ENCODE data around the gene SLC9A9. TPM values are rescaled to one million over a fixed set of nuclear protein-coding genes. Genes with fewer than 3 reads are reported as not detected.

SLC9A9 gene
- total and polyA plus RNA-seq, 4 donors, result 3.3 to 15.0 (median 6.1) TPM

DNA sequence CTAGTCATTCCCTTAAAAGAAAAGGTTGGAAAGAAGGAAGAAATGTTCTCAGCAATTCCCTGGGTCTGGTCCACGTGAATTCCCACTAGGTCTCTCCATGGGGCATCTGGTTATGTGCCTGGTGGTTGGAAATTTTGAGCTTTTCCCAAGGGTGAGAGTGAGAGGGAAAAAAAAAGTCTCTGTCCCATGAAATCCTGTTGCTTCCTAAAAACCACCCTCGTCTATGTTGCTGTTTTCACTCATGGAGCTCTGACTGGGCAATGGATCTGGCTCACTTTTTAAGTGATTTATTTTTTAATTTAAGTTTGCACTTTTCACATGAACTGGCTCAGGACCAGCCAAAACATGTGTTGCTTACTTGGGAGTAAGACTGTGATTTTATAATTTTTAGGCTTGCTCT is 538.6 kb downstream of the SLC9A9 start (continued):
- no peak for TF ChIP-seq REST (IDR thresholded peaks at IDR 0.05)
- TF ChIP-seq HNF4G (IDR thresholded peaks at IDR 0.05), result no peak
- TF ChIP-seq FOXA1 (IDR thresholded peaks at IDR 0.05), result no peak
- no peak for TF ChIP-seq RXRA (IDR thresholded peaks at IDR 0.05)
- no peak for TF ChIP-seq ATF3 (IDR thresholded peaks at IDR 0.05)

DNA sequence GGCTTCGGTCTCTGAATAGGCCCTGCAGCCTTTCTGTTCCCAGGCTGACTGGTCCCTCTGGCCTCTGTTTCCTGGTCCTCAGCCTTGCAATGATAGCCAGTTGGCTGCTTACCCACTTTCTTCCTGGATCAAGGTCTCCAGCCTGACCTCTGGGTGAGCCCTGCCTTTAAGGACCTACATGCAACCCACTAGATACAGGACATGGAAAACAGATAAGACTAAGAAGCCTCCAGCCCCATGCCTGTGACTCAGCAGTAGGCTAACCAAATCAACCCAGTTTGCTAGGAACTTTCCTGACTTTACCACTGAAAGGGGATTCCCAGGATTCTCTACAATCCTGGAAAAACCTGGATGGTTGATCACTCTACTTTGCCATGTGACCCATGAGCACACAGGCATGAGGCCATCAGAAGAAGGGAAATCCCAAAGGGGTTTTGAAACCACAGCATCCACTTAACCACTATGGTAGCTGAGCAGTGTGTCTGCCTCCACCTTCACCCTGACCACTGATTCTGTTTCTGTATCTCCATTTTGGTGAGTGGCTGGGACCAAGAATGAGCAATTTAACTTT is 540.6 kb downstream of the SLC9A9 start:
- Histone ChIP-seq H3K9ac (ENCODE audit: low read depth in 1 of 2, low read length in 2 of 2) (no peak overlapping the region), H3K4me3 (ENCODE audit: low read depth in 1 of 3, low read length in 3 of 3) (no peak overlapping the region), H3K27me3 (ENCODE audit: control insufficient read depth in 4 of 4, insufficient read depth in 4 of 4, low read length in 3 of 4) (no peaks in the 10 kb centered on the region), H3K9me3 (ENCODE audit: control insufficient read depth in 4 of 4, low read length in 3 of 4) (no peaks in the 10 kb centered on the region), H3K27ac (ENCODE audit: low read depth in 1 of 2, low read length in 2 of 2) (no peak overlapping the region), H3K4me1 (ENCODE audit: control insufficient read depth in 4 of 4, insufficient read depth in 4 of 4, low read length in 3 of 4) (peaks cover 0 to 3% (median 1%) of the 10 kb centered on the region in 4 donors), H3K36me3 (ENCODE audit: control insufficient read depth in 4 of 4, insufficient read depth in 3 of 4, low read depth in 1 of 4, low read length in 3 of 4) (no peaks in the 10 kb centered on the region)
- WGBS, result 89% methylated on average over 1 of the region's 1 CpG
- TF ChIP-seq SP1 (IDR thresholded peaks at IDR 0.05) (peak; percentile 17), CTCF (IDR thresholded peaks at IDR 0.05; ENCODE audit: low read depth, low read length, missing input control) (no peak), YY1 (IDR thresholded peaks at IDR 0.05) (no peak), RXRA (IDR thresholded peaks at IDR 0.05) (peak in 1 of 2 donors; percentile 15), NR2F2 (IDR thresholded peaks at IDR 0.05) (peak; percentile 92)
- peak; percentile 61 for DNase-seq (ENCODE audit: low spot score)

GRCh38 chr3:143306407-143306806 is 541.9 kb downstream of the SLC9A9 start:
- Histone ChIP-seq H3K4me3 (ENCODE audit: low read depth in 1 of 3, low read length in 3 of 3) (no peak overlapping the region), H3K36me3 (ENCODE audit: control insufficient read depth in 4 of 4, insufficient read depth in 3 of 4, low read depth in 1 of 4, low read length in 3 of 4) (no peaks in the 10 kb centered on the region), H3K27ac (ENCODE audit: low read depth in 1 of 2, low read length in 2 of 2) (no peak overlapping the region), H3K9ac (ENCODE audit: low read depth in 1 of 2, low read length in 2 of 2) (no peak overlapping the region), H3K4me1 (ENCODE audit: control insufficient read depth in 4 of 4, insufficient read depth in 4 of 4, low read length in 3 of 4) (peaks cover 0 to 3% (median 1%) of the 10 kb centered on the region in 4 donors), H3K27me3 (ENCODE audit: control insufficient read depth in 4 of 4, insufficient read depth in 4 of 4, low read length in 3 of 4) (no peaks in the 10 kb centered on the region), H3K9me3 (ENCODE audit: control insufficient read depth in 4 of 4, low read length in 3 of 4) (no peaks in the 10 kb centered on the region)
- DNase-seq (ENCODE audit: low spot score), result peak; percentile 58
- WGBS, result 37% methylated on average over 1 of the region's 1 CpG
- no peak for TF ChIP-seq RAD21 (IDR thresholded peaks at IDR 0.05)
- TF ChIP-seq NR2F2 (IDR thresholded peaks at IDR 0.05), result no peak
- TF ChIP-seq CTCF (IDR thresholded peaks at IDR 0.05; ENCODE audit: low read depth, low read length, missing input control), result no peak
- no peak for TF ChIP-seq EGR1 (IDR thresholded peaks at IDR 0.05; ENCODE audit: low read depth in 2 of 2)
- no peak for TF ChIP-seq HNF4G (IDR thresholded peaks at IDR 0.05)
- no peak for TF ChIP-seq TAF1 (conservative IDR thresholded peaks at IDR 0.05)
- peak; percentile 11 to 52 for TF ChIP-seq HNF4A (conservative IDR thresholded peaks at IDR 0.05)
- TF ChIP-seq, protein P1, sequence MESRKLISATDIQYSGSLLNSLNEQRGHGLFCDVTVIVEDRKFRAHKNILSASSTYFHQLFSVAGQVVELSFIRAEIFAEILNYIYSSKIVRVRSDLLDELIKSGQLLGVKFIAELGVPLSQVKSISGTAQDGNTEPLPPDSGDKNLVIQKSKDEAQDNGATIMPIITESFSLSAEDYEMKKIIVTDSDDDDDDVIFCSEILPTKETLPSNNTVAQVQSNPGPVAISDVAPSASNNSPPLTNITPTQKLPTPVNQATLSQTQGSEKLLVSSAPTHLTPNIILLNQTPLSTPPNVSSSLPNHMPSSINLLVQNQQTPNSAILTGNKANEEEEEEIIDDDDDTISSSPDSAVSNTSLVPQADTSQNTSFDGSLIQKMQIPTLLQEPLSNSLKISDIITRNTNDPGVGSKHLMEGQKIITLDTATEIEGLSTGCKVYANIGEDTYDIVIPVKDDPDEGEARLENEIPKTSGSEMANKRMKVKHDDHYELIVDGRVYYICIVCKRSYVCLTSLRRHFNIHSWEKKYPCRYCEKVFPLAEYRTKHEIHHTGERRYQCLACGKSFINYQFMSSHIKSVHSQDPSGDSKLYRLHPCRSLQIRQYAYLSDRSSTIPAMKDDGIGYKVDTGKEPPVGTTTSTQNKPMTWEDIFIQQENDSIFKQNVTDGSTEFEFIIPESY (IDR thresholded peaks at IDR 0.05), result no peak
- peak; percentile 11 for TF ChIP-seq FOXA2 (IDR thresholded peaks at IDR 0.05)
- TF ChIP-seq, protein P2, sequence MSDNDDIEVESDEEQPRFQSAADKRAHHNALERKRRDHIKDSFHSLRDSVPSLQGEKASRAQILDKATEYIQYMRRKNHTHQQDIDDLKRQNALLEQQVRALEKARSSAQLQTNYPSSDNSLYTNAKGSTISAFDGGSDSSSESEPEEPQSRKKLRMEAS (IDR thresholded peaks at IDR 0.05), result no peak
- TF ChIP-seq ATF3 (IDR thresholded peaks at IDR 0.05), result no peak
- TF ChIP-seq FOXA1 (IDR thresholded peaks at IDR 0.05), result no peak
- TF ChIP-seq SP1 (IDR thresholded peaks at IDR 0.05), result no peak
- peak in 1 of 2 donors; percentile 42 for TF ChIP-seq JUND (IDR thresholded peaks at IDR 0.05)
- TF ChIP-seq YY1 (IDR thresholded peaks at IDR 0.05), result peak; percentile 19
- TF ChIP-seq RXRA (IDR thresholded peaks at IDR 0.05), result peak in 1 of 2 donors; percentile 57
